Measurements from ENCODE around the gene DNAJB2.

DNAJB2 gene

DNA sequence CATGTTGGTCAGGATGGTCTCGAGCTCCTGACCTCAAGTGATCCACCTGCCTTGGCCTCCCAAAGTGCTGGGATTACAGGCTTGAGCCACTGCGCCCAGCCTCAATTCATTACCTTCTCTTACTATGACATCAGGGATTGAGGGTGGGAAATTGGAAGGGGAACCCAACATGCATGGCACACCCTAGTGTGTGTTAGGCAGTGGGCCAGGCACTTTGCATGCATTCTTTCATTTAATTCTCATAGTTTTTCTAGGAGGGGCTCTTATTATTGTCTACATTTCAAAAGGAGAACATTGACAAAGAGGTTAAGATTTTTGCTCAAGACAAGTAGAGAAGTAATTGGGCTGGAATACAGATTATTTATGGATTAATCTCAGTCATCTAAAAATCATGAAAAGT is 10.9 kb upstream of the DNAJB2 start:
- Histone ChIP-seq H3K27ac (no peak overlapping the region), H3K36me3 (ENCODE audit: insufficient read depth, low read length) (no peaks in the 10 kb centered on the region), H3K9me3 (ENCODE audit: low read depth, low read length) (no peaks in the 10 kb centered on the region), H3K4me3 (no peak overlapping the region), H3K9ac (ENCODE audit: insufficient read length) (no peak overlapping the region)
- DNase-seq (ENCODE audit: low read depth, low spot score): no peak
- TF ChIP-seq FOXP2 (optimal IDR thresholded peaks at IDR 0.05; ENCODE audit: control extremely low read depth, extremely low read length, insufficient read depth): no peak
- no peak for TF ChIP-seq POLR2AphosphoS5 (IDR thresholded peaks at IDR 0.05; ENCODE audit: borderline replicate concordance, low read depth, low read length)
- TF ChIP-seq EZH2 (IDR thresholded peaks at IDR 0.05): no peak

DNA sequence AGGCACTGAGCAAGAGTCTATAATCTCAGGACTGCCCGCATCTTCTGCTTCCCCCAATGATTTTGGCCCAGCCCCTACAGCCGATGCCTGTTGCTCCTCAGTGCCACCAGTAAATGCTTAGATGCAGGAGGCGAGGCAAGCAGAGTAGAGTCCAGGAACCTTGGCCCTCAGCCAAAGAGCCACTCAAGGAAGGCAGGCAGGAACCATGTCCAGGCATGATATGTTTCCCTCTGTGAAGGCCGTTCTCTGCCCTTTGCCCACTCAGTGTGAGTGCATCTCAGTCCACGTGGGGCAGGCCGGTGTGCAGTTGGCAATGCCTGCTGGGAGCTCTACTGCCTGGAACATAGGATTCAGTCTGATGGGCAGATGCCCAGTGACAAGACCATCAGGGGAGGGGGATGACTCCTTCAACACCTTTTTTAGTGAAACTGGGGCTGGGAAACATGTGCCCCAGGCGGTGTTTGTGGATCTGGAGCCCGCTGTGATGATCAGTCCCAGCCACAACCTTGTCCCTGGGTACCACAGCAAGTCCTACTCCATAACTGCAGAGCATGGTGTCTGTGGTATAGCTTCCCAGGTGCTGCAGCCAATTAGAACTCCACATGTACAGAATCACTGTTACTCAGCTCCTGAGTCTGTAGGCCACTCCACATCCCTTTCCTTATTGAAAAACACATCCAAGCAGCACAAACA is 9.7 kb upstream of the DNAJB2 start:
- Histone ChIP-seq H3K36me3 (ENCODE audit: insufficient read depth, low read length) (no peaks in the 10 kb centered on the region), H3K9me3 (ENCODE audit: low read depth, low read length) (no peaks in the 10 kb centered on the region), H3K27ac (no peak overlapping the region), H3K9ac (ENCODE audit: insufficient read length) (no peak overlapping the region), H3K4me3 (no peak overlapping the region)
- no peak for TF ChIP-seq FOXP2 (optimal IDR thresholded peaks at IDR 0.05; ENCODE audit: control extremely low read depth, extremely low read length, insufficient read depth)
- TF ChIP-seq EZH2 (IDR thresholded peaks at IDR 0.05): no peak
- TF ChIP-seq POLR2AphosphoS5 (IDR thresholded peaks at IDR 0.05; ENCODE audit: borderline replicate concordance, low read depth, low read length): no peak
- DNase-seq (ENCODE audit: low read depth, low spot score): no peak

DNA sequence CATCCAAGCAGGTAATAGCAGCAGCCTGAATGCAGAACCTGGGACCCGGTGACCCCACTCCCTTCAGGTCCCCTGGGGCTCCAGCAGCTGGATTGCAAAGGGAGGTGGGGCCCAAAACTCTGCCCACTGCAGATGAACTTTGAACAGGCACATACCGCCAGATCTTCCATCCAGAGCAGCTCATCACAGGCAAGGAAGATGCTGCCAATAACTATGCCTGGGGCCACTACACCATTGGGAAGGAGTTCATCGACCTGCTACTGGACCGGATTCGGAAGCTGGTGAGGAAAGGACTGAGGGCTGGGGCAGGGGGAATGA is 9.2 kb upstream of the DNAJB2 start:
- no peak overlapping the region for H3K27ac ChIP-seq

DNA sequence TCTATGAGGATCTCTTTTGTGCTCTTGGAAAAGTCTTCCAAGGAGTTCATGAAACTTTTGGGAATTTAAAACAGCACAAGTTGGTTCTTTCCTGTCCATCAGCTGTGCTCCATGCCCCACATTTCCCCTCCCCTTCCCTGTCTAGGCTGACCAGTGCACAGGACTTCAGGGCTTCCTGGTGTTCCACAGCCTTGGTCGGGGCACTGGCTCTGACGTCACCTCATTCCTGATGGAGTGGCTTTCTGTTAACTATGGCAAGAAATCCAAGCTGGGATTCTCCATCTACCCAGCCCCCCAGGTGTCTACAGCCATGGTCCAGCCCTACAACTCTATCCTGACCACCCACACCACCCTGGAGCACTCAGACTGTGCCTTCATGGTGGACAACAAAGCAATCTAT is 8.1 kb upstream of the DNAJB2 start:
- DNase-seq (ENCODE audit: low read depth, low spot score): no peak
- H3K36me3 ChIP-seq (ENCODE audit: insufficient read depth, low read length): no peaks in the 10 kb centered on the region
- H3K9me3 ChIP-seq (ENCODE audit: low read depth, low read length): no peaks in the 10 kb centered on the region
- no peak overlapping the region for H3K27ac ChIP-seq
- TF ChIP-seq FOXP2 (optimal IDR thresholded peaks at IDR 0.05; ENCODE audit: control extremely low read depth, extremely low read length, insufficient read depth): no peak
- TF ChIP-seq EZH2 (IDR thresholded peaks at IDR 0.05): no peak
- no peak for TF ChIP-seq POLR2AphosphoS5 (IDR thresholded peaks at IDR 0.05; ENCODE audit: borderline replicate concordance, low read depth, low read length)
- no peak overlapping the region for H3K9ac ChIP-seq (ENCODE audit: insufficient read length)
- no peak overlapping the region for H3K4me3 ChIP-seq

More for the DNA sequence above, 9.2 kb upstream of the DNAJB2 start:
- no peaks in the 10 kb centered on the region for H3K36me3 ChIP-seq (ENCODE audit: insufficient read depth, low read length)
- no peak for DNase-seq (ENCODE audit: low read depth, low spot score)
- no peaks in the 10 kb centered on the region for H3K9me3 ChIP-seq (ENCODE audit: low read depth, low read length)
- no peak for TF ChIP-seq FOXP2 (optimal IDR thresholded peaks at IDR 0.05; ENCODE audit: control extremely low read depth, extremely low read length, insufficient read depth)
- TF ChIP-seq POLR2AphosphoS5 (IDR thresholded peaks at IDR 0.05; ENCODE audit: borderline replicate concordance, low read depth, low read length): no peak
- TF ChIP-seq EZH2 (IDR thresholded peaks at IDR 0.05): no peak
- H3K9ac ChIP-seq (ENCODE audit: insufficient read length): no peak overlapping the region
- no peak overlapping the region for H3K4me3 ChIP-seq

DNA sequence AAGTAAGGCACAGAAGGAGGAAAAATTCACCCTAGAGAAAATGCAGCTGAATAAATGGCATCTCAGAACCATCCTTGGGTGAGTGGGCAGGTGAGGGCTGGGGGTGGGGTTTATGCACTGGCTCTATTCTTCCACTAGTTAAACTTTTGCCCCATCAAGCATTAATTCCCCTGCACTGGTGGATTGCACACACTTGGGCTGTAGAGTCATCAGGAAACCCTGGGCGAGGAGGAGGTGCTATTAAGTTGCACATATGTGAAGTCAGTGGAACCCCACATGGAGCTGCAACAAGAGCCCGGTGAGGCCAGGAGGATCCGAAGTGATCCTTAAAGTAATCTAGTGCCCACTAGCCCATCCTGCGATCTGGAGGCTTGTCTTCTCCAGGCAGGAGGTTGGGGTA is 6.8 kb upstream of the DNAJB2 start:
- no peak for DNase-seq (ENCODE audit: low read depth, low spot score)
- TF ChIP-seq EZH2 (IDR thresholded peaks at IDR 0.05) (no peak), POLR2AphosphoS5 (IDR thresholded peaks at IDR 0.05; ENCODE audit: borderline replicate concordance, low read depth, low read length) (no peak), FOXP2 (optimal IDR thresholded peaks at IDR 0.05; ENCODE audit: control extremely low read depth, extremely low read length, insufficient read depth) (no peak)
- Histone ChIP-seq H3K4me3 (no peak overlapping the region), H3K36me3 (ENCODE audit: insufficient read depth, low read length) (no peaks in the 10 kb centered on the region), H3K9me3 (ENCODE audit: low read depth, low read length) (no peaks in the 10 kb centered on the region), H3K9ac (ENCODE audit: insufficient read length) (no peak overlapping the region), H3K27ac (no peak overlapping the region)

DNA sequence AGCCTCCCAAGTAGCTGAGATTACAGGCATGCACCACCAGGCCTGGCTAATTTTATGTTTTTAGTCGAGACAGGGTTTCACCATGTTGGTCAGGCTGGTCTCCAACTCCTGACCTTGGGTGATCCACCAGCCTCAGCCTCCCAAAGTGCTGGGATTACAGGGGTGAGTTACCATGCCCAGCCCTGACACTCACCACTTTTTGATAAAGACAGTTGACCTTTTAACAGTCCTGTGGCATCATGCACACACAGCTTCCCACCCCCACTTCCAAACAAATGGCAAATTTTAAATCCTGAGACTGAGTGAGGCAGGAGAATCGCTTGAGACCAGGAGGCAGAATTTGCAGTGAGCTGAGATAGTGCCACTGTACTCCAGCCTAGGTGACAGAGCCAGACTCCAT is 6.2 kb upstream of the DNAJB2 start:
- Histone ChIP-seq H3K4me3 (no peak overlapping the region), H3K36me3 (ENCODE audit: insufficient read depth, low read length) (no peaks in the 10 kb centered on the region), H3K27ac (no peak overlapping the region), H3K9ac (ENCODE audit: insufficient read length) (no peak overlapping the region), H3K9me3 (ENCODE audit: low read depth, low read length) (no peaks in the 10 kb centered on the region)
- DNase-seq (ENCODE audit: low read depth, low spot score): no peak
- TF ChIP-seq FOXP2 (optimal IDR thresholded peaks at IDR 0.05; ENCODE audit: control extremely low read depth, extremely low read length, insufficient read depth) (no peak), POLR2AphosphoS5 (IDR thresholded peaks at IDR 0.05; ENCODE audit: borderline replicate concordance, low read depth, low read length) (no peak), EZH2 (IDR thresholded peaks at IDR 0.05) (no peak)

DNA sequence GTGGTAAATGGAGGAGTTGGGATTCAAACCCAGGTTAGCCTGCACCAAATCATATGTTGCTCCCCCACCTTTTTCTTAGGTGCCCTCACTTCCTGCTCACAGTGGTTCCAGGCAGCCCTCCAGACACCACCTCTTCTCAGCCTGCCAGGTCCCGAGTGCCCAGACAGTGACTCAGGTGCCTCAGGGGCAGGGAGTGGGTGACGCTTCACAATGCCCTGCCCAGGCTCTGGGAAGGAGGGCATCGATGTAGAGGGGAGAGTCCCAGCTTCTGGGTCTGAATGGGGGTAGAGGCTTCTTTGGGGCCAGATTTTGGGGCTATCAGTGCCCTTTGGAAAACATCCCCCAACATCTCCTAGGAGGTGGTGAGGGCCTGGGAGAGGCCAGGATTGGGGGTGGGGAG is 5.2 kb upstream of the DNAJB2 start:
- no peak overlapping the region for H3K4me3 ChIP-seq
- H3K9me3 ChIP-seq (ENCODE audit: low read depth, low read length): no peaks in the 10 kb centered on the region
- no peak overlapping the region for H3K9ac ChIP-seq (ENCODE audit: insufficient read length)
- H3K36me3 ChIP-seq (ENCODE audit: insufficient read depth, low read length): no peaks in the 10 kb centered on the region
- H3K27ac ChIP-seq: no peak overlapping the region
- TF ChIP-seq FOXP2 (optimal IDR thresholded peaks at IDR 0.05; ENCODE audit: control extremely low read depth, extremely low read length, insufficient read depth) (no peak), EZH2 (IDR thresholded peaks at IDR 0.05) (no peak), POLR2AphosphoS5 (IDR thresholded peaks at IDR 0.05; ENCODE audit: borderline replicate concordance, low read depth, low read length) (no peak)
- DNase-seq (ENCODE audit: low read depth, low spot score): no peak

DNA sequence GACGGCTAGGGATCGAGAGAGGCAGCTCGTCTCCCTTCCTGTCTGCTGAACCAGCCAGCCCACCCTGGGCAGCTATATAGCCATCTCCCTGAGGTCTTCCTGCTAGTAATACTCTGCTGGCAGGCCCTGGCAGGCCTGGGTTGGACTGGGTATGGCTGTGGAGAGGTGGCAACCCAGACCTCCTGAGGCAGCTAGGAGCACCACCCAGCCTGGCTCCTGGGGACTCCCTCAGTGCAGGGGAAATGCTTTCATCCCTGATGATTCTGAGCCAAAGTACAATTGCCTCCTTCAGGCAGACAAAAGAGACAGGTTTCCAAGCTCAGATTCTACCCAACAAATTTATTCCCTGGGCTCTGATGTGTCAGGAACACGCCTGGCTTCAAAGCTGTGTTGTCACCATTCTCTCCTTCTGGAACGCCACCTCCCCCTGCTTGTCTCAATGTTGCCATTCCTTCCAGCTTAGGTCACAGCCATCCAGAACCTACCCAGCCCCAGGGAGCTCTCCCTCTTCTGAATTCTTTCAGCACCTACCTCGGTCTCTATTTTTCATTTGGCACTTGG is 4.7 kb upstream of the DNAJB2 start:
- Histone ChIP-seq H3K9ac (ENCODE audit: insufficient read length) (peak overlapping the region; percentile 48), H3K4me3 (no peak overlapping the region), H3K27ac (no peak overlapping the region), H3K9me3 (ENCODE audit: low read depth, low read length) (no peaks in the 10 kb centered on the region), H3K36me3 (ENCODE audit: insufficient read depth, low read length) (no peaks in the 10 kb centered on the region)
- DNase-seq (ENCODE audit: low read depth, low spot score): no peak
- TF ChIP-seq EZH2 (IDR thresholded peaks at IDR 0.05) (no peak), POLR2AphosphoS5 (IDR thresholded peaks at IDR 0.05; ENCODE audit: borderline replicate concordance, low read depth, low read length) (no peak), FOXP2 (optimal IDR thresholded peaks at IDR 0.05; ENCODE audit: control extremely low read depth, extremely low read length, insufficient read depth) (no peak)
